IgD-negative memory B cell (primary cell): ENCODE measurements around the gene PGS1. TPM values are rescaled to one million over a fixed set of nuclear protein-coding genes. Genes with fewer than 3 reads are reported as not detected.

Experiments used
- H3K27ac Mint-ChIP-seq, 3 donors: one replicate each; pipeline ENCODE4 v1.8.0; 2020 to 2022; ENCODE audit warnings: mild to moderate bottlenecking in 3 of 3, mixed read lengths in 3 of 3, moderate library complexity in 1 of 3
- H3K27me3 Mint-ChIP-seq: one replicate; pipeline ENCODE4 v1.8.0; 2021; ENCODE audit warnings: mixed read lengths
- H3K36me3 Mint-ChIP-seq: one replicate; pipeline ENCODE4 v1.8.0; 2020; ENCODE audit warnings: mild to moderate bottlenecking, mixed read lengths
- H3K4me1 Mint-ChIP-seq, 3 donors: one replicate each; pipeline ENCODE4 v1.8.0; 2020 to 2022; ENCODE audit warnings: mixed read lengths in 3 of 3, mild to moderate bottlenecking in 1 of 3
- H3K4me3 Mint-ChIP-seq, 4 donors: one replicate each; pipeline ENCODE4 v1.8.0; 2020 to 2022; ENCODE audit warnings: mild to moderate bottlenecking in 4 of 4, mixed read lengths in 4 of 4, moderate library complexity in 3 of 4
- H3K9me3 Mint-ChIP-seq, 3 donors: one replicate each; pipeline ENCODE4 v1.8.0; 2020 to 2021; ENCODE audit warnings: mixed read lengths in 3 of 3, mild to moderate bottlenecking in 1 of 3
- polyA plus RNA-seq: library from polyadenylated mRNA; unstranded; fragments of 300-500 nt; fragmentation: Illumina TruSeq; gene quantifications from one replicate; pipeline ENCODE4 v1.2.3, GENCODE V29; 2021

Gene PGS1
- polyA plus RNA-seq, 1 donor from 2014 or later = 49.7 TPM

DNA sequence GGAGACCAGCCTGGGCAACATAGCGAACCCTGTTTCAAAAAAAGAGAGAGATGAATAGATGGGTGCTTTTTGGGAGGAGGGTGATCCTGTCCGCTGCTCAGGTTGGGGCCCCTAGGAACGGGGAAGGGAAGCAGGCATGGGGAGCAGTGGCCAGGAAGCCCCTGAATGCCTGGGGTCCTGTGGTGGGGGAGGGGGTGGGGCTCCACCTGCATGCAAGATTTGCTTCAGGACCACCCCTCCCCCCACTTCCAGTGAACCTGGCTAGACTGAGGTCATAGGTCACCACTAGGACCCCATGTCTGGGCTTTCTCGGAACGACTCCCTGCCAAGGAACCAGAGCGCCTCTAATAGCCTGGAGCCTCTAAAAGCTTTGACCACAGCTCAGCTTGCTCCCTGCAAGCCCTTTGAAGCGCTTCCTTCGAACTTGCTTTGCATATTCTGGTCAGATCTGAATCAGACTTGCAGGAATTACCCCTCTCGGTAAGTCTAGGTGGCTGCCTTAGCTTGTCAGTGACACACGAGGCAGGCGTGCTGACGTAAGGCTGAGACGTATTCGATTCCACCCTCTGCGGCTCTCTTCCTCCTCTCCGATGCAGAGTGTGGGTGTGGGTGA, 22.2 kb upstream of the PGS1 start:
- H3K36me3 Mint-ChIP-seq = no peaks in the 10 kb centered on the region
- no peaks in the 10 kb centered on the region for H3K9me3 Mint-ChIP-seq
- H3K4me3 Mint-ChIP-seq = peak overlapping the region; percentile 40 to 85 (median 71)
- H3K27ac Mint-ChIP-seq = peak overlapping the region; percentile 90 to 98 (median 93)
- peaks cover 15 to 36% (median 33%) of the 10 kb centered on the region in 3 donors for H3K4me1 Mint-ChIP-seq
- H3K27me3 Mint-ChIP-seq = peaks cover 10% of the 10 kb centered on the region

DNA sequence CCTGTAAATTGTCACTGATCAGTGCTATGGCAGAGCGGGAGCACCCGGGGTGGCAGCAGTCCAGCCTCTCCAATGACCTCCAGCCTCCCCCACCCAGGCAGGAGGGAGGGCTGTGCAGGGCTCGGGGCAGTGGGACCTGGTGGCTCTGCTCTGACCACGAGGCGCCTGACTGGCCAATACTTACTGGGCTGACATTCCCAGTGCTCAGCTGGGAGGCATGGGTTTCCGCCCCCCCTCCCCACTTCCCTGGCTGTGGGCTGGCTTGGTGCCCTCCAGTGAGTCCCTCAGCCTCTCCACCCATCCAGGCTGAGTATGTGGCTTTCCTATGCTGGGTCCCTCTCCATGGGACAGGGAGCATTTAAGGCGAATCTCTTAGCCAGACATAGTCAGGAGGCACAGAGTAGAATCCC, 21.3 kb upstream of the PGS1 start:
- Mint-ChIP-seq H3K4me3 (peak overlapping the region in 3 of 4 donors; percentile 78 to 89 (median 78)), H3K4me1 (peaks cover 15 to 35% (median 32%) of the 10 kb centered on the region in 3 donors), H3K9me3 (no peaks in the 10 kb centered on the region), H3K36me3 (no peaks in the 10 kb centered on the region), H3K27me3 (peaks cover 10% of the 10 kb centered on the region), H3K27ac (peak overlapping the region; percentile 13 to 98 (median 90))

DNA sequence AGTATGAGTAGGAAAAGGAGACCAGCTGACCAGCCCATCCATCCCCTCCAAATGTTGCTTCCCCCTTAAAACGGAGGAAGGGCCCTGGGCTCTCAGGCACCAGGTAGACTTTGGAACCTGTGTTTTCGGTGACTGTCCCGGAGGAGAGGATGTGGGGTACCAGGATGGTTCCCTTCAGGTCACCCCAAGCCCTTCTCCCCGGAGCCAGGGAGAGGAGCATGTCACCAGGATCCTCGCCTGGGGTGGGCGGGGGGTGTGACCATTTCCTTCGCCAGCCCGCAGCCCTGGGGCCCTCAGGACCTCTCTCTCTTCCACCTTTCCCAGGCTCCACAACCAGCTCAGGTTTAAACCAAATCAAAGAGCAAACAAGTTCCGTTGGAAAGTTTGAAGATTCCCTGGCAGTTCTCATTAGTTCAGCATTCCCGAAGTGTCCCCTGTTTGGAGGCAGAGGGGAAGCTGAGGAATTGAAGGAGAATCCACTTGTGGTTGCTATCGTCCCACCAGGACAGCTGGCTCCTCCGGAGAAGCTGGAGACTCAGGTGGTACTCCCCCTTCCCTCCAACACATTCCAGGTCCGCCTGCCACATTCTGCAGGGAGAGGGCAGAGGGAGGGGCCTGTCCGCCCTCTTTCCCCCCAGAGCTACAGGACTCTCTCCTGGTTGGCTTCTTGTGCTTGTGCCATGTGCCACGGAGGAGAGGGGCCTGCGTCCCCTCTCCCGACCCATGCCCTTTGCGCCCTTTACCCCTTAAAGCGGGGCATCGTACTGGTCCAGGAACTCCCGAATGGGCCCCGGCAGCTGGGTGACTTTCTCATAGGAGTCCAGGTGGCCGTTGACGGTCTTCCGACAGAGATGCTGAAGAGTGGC, 20.5 kb upstream of the PGS1 start:
- H3K27me3 Mint-ChIP-seq = peaks cover 11% of the 10 kb centered on the region
- H3K4me3 Mint-ChIP-seq = peak overlapping the region; percentile 76 to 89 (median 84)
- H3K36me3 Mint-ChIP-seq = no peaks in the 10 kb centered on the region
- no peaks in the 10 kb centered on the region for H3K9me3 Mint-ChIP-seq
- H3K4me1 Mint-ChIP-seq = peaks cover 15 to 32% (median 29%) of the 10 kb centered on the region in 3 donors
- H3K27ac Mint-ChIP-seq = peak overlapping the region; percentile 76 to 98 (median 90)

DNA sequence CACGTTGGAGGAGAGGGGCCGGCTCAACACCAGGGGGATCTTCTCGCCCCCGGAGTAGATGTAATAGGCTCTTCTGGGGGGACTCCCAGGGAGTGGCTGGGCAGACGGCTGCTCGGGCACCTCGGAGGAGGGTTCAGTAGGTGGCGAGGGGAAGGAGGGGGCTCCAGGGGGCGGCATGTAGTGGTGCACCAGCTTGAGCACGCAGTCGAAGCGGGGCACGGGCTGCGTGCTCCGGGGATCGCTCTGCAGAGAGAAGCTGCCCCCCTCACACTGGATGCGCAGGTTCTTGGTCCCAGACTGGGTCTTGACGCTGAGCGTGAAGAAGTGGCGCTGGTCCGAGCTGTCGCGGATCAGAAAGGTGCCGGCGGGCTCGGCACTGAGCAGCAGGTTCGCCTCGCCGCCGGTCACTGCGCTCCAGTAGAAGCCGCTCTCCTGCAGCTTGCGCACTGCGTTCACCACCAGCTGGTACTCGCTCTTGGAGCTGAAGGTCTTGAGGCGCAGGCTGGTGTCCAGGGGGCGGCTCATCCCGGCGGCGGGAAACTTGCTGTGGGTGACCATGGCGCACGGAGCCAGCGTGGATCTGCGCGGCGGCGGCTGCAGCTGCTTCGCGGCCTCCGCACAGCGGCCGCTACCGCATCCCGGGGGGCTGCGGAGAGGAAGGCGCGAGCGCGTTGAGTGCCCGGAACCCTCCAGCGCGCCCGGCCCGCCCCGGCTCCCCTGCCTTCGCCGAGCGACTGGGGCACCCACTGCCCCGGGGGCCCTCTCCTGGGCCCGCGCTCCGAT, 19.7 kb upstream of the PGS1 start:
- Mint-ChIP-seq H3K4me3 (peak overlapping the region; percentile 76 to 89 (median 84)), H3K27ac (peak overlapping the region; percentile 71 to 94 (median 90)), H3K27me3 (peaks cover 11% of the 10 kb centered on the region), H3K9me3 (no peaks in the 10 kb centered on the region), H3K36me3 (no peaks in the 10 kb centered on the region), H3K4me1 (peaks cover 15 to 29% (median 27%) of the 10 kb centered on the region in 3 donors)

DNA sequence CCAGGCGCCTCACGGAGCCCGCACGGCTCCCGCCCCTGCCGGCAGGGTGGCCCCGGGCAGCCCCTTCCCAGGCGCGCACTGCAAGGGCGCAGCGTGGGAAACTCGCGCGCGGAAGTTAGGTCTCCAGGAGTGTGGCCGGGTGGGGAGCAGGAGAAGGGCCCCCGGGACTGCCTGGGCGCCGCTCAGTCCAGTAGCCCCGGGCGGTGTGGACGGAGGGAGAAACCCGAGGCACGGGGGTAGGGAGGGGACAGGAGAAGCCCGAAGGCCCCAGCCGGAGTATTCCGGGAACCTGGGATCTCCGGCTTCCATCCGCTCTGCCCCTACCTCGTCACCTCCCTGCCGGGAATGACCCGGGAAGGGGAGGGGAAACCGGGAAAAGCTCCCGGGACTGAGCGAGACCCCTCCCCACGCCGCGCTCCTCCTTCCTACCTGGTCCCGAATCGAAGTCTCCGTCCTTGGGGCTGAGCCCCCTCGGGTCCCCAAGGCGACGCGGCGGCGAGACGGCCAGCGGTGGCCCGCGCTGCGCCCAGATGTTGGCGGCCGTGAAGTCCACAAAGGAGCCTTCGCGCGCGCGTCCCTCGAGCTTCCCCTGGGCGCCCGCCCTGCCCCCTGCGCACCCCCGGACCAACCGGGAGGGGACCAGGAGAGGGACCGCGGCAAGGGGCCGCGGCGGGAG, 19.0 kb upstream of the PGS1 start:
- Mint-ChIP-seq H3K9me3 (no peaks in the 10 kb centered on the region), H3K4me1 (peaks cover 16 to 30% (median 27%) of the 10 kb centered on the region in 3 donors), H3K27ac (no peak overlapping the region)

DNA sequence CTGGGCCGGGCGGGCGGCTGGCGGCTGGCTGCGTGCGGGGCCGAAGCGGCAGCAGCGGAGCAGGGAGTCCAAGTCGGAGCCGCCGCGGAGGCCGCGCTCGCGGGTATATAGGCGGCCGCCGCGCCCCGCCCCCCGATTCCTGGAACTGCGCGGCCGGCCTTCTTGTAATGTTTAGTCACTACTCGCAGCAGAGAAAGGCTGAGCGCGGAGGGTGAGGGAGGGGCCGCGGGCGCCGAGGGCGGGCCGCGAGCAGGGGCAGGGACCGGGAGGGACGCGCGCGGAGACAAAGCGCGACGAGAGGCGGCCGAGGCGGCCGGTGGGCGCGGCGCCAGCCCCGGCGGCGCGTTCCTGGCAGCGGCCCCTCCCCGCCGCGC, 18.5 kb upstream of the PGS1 start, which contains the start of gene SOCS3:
TSS of gene SOCS3 (minus strand) at position 81 of the 374 bp plus-strand sequence. CDS start 982 bp downstream, outside the sequence.
- H3K27ac Mint-ChIP-seq = peak within 1 kb of the TSS in 2 of 3 donors; percentile 94 to 96
- no peaks in the 10 kb centered on the region for H3K9me3 Mint-ChIP-seq
- H3K36me3 Mint-ChIP-seq = no peaks in the 10 kb centered on the region
- H3K4me3 Mint-ChIP-seq = peak within 1 kb of the TSS; percentile 81 to 95 (median 91)
- peaks cover 19 to 30% (median 28%) of the 10 kb centered on the region in 3 donors for H3K4me1 Mint-ChIP-seq
- peaks cover 19% of the 10 kb centered on the region for H3K27me3 Mint-ChIP-seq

More for the DNA sequence above, 19.0 kb upstream of the PGS1 start:
- H3K27me3 Mint-ChIP-seq = peaks cover 15% of the 10 kb centered on the region
- H3K36me3 Mint-ChIP-seq = no peaks in the 10 kb centered on the region
- H3K4me3 Mint-ChIP-seq = peak overlapping the region; percentile 41 to 87 (median 78)

DNA sequence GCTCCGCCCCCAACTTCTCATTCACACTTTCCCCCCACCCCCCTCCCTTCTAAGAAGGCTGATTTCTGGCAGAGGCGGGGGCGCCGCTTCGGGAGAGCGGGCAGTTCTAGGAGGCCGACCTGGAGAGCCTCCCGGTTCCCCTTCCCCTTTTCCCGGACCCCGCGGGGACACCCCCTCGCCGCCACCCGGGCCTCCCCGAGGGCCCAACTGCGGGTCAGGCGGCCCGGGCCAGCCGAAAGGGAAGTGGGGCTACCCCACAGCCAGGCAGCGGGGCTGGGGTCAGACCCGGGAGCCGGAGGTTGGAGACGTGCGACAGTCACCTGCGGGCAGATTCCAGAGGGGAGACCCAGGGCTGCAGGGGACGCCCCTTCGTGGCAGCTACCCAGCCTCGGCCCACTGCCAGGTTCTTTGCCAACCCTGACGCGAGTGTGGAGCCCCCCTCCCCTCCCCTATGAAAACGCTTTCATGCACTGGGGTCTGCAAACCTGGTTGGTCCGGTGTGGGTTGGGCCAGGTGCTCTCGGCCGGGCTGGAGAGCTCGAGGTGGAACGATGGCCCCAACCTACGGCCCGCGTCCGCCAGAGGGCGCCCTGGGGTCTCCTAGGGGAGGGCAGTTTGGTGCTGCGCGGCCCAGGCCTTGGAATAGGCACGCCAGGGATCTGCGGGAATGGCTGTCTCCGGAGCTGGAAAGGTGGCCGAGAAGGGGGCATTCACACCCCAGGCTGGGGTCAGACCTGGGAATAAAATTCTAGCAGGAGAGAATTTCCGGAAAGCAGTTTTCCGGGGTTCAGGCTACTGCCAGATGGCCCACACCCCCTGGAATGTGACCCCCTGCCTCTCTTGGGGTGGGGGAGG, 17.9 kb upstream of the PGS1 start:
- no peaks in the 10 kb centered on the region for H3K9me3 Mint-ChIP-seq
- H3K27me3 Mint-ChIP-seq = peaks cover 25% of the 10 kb centered on the region
- no peaks in the 10 kb centered on the region for H3K36me3 Mint-ChIP-seq
- H3K27ac Mint-ChIP-seq = peak overlapping the region in 2 of 3 donors; percentile 67 to 96
- H3K4me1 Mint-ChIP-seq = peaks cover 13 to 24% (median 22%) of the 10 kb centered on the region in 3 donors
- H3K4me3 Mint-ChIP-seq = peak overlapping the region; percentile 81 to 95 (median 91)

DNA sequence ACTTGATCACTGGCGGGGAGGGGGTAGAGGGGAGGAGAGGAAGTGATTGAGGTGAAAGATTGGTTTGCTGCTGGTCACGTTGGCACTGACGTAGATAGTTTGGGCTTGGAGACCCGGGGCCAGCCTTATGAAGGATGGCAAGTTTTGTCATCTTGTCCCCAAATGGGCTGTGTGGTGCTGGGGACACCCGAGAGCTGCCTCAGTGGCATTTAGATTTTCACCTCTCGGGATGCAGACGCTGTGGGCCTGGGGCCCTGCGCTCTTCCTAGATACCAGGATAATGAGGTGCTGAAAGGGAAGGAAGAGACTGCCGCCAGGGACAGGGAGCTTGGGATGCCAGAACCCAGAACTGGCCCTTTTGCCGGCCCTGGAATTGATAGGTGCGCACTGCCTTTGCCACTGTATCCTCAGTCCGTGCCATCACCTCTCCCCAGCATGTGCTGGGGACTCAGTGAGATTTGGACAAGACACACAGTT, 17.2 kb upstream of the PGS1 start:
- peaks cover 6 to 19% (median 17%) of the 10 kb centered on the region in 3 donors for H3K4me1 Mint-ChIP-seq
- peak overlapping the region in 2 of 3 donors; percentile 87 to 96 for H3K27ac Mint-ChIP-seq
- no peaks in the 10 kb centered on the region for H3K36me3 Mint-ChIP-seq
- H3K27me3 Mint-ChIP-seq = peaks cover 29% of the 10 kb centered on the region
- H3K4me3 Mint-ChIP-seq = peak overlapping the region in 3 of 4 donors; percentile 37 to 88 (median 76)
- H3K9me3 Mint-ChIP-seq = no peaks in the 10 kb centered on the region

DNA sequence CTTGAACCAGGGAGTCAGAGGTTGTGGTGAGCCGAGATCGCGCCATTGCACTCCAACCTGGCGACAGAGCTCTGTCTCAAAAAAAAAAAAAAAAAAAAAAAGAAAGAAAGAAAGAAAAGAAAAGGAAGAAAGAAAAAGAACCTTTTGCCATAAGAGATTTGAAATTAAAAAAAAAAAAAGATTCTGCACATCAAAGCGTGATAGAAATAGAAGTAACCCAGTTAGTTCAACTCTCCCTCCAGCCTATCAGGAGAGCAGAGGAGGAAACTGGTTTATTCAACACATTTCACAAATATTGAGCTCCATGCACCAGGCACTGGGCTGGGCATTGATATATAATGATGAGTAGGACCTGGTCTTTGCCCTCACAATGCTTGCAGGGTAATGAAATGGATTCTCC, 16.2 kb upstream of the PGS1 start:
- peaks cover 36% of the 10 kb centered on the region for H3K27me3 Mint-ChIP-seq
- H3K9me3 Mint-ChIP-seq = no peaks in the 10 kb centered on the region

DNA sequence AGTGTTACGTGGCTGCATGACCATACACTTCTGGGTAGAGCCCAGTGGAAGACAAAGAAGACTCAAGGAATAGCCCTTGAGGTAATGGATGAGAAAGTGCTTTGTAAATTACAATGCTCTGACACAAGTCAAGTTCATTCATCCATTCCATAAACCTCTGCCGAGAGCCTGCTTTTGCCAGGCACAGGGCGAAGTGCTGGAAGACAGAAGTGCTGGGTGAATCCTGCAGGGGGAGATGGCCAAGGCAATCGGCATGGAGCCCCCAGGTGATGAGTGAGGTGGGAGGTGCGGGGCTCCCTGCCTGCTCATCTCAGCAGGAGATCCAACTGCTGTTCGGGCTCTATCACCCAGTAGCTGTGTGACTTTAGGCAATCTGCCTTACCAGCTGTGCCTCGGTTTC, 15.8 kb upstream of the PGS1 start:
- H3K4me1 Mint-ChIP-seq = peaks cover 5 to 15% (median 10%) of the 10 kb centered on the region in 3 donors
- H3K27ac Mint-ChIP-seq = no peak overlapping the region
- peaks cover 36% of the 10 kb centered on the region for H3K27me3 Mint-ChIP-seq
- no peaks in the 10 kb centered on the region for H3K36me3 Mint-ChIP-seq
- H3K9me3 Mint-ChIP-seq = no peaks in the 10 kb centered on the region
- H3K4me3 Mint-ChIP-seq = peak overlapping the region in 2 of 4 donors; percentile 10 to 13

More for the DNA sequence above, 16.2 kb upstream of the PGS1 start:
- Mint-ChIP-seq H3K27ac (no peak overlapping the region), H3K4me3 (peak overlapping the region in 2 of 4 donors; percentile 10 to 13), H3K36me3 (no peaks in the 10 kb centered on the region), H3K4me1 (peaks cover 5 to 15% (median 14%) of the 10 kb centered on the region in 3 donors)

DNA sequence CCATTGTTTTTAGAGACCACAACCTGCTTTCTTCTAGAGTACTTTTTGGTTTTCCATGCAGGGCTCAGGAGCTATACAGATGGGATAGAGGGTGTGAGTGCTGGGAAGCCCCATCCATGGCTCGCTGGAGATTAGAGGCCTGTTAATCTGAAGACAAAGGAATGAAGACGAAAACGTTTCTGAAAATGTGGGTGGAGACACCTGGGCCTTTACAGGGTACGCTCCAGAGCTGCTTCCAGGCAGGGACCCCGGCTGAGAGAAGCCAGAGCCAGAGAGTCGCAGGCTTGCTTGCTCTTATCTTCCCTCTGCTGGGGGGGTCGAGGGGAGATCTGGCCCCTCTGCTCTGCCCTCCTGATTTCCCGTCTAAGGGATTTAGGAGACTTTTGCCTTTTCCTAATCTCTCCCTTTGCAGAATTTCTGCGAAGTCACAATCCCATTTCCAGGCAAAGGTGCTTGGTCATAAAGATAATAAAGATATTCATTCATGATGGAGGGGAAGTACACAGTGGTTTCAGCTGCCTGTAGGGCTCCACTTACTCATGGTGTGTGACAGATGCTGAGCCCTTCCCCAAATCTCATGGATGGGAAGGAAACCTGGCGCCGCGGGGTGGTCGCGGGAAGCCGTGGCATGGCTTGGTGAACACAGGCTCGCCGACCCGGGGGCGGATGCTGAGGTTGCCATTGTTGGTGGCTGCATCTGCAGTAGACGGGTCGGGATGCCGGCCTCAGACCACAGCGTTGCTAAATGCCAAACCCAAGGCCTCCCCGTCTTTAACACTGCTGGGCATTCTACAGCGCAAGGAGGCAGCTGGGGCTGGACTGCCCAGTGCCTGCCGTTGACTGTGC, 13.8 kb upstream of the PGS1 start:
- Mint-ChIP-seq H3K4me3 (peak overlapping the region in 2 of 4 donors; percentile 22 to 43), H3K36me3 (no peaks in the 10 kb centered on the region), H3K27me3 (peaks cover 28% of the 10 kb centered on the region), H3K27ac (peak overlapping the region in 1 of 3 donors; percentile 46), H3K4me1 (peaks cover 4 to 7% (median 5%) of the 10 kb centered on the region in 3 donors), H3K9me3 (no peaks in the 10 kb centered on the region)

DNA sequence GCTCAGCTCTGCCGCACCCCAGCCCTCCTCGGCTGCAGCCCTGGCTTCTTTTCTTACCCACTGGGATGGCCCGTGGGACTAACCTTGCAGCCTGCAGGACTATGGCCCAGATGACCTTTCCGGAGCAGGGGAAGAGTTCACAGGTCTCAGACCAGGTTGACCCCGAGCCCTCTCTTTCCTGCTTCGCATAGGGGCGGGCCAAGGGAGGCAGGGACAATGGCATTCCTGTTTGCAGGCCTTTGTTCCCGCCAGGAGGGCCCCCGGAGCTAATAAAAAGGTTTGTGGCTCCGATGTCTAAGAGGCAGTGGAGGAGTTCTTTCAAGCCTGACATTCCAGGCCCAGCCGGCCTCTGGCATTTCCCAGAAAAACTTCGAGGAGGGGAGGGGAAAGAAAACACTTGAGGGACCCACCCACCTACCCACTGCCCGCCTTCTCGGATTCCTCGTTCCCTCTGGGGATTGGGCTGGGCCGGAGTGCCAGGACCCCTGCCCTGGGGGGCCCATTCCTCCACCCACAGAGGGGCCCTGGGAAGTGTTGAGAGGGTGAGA, 12.8 kb upstream of the PGS1 start:
- Mint-ChIP-seq H3K9me3 (no peaks in the 10 kb centered on the region), H3K4me1 (peaks cover 4 to 7% (median 5%) of the 10 kb centered on the region in 3 donors), H3K4me3 (no peak overlapping the region), H3K27ac (no peak overlapping the region), H3K27me3 (peaks cover 28% of the 10 kb centered on the region), H3K36me3 (no peaks in the 10 kb centered on the region)
